ENCODE data around the gene CSTB.

GRCh38 chr21:43799301-43799840 lies 23.3 kb upstream of the CSTB start:
- no peak for TF ChIP-seq CTCF (IDR thresholded peaks at IDR 0.05; ENCODE audit: insufficient read depth, low read depth, low read length)
- no peak for TF ChIP-seq EZH2 (IDR thresholded peaks at IDR 0.05; ENCODE audit: insufficient read depth, low read length)
